Breast epithelium (tissue), 3 donors: ENCODE results near the gene BABAM2.

Experiments
- POLR2A ChIP-seq: fragments of 450-650 bp; IDR thresholded peaks from one replicate; pipeline ENCODE4 v1.6.1; 2016; ENCODE audit warnings: antibody characterized with exemption, mild to moderate bottlenecking, moderate library complexity
- POLR2AphosphoS5 ChIP-seq, 3 donors: sonication (generic); formaldehyde crosslinking; IDR thresholded peaks; one replicate each; pipeline ENCODE4 v1.6.1; 2017; ENCODE audit warnings: antibody characterized with exemption in 3 of 3
- TF ChIP-seq, protein P1 (sequence below), 3 donors: fragments of 450-650 bp; IDR thresholded peaks; one replicate each; pipeline ENCODE4 v1.5.1; 2016 to 2017; ENCODE audit warnings: antibody characterized with exemption in 3 of 3, mild to moderate bottlenecking in 3 of 3, moderate library complexity in 3 of 3

DNA sequence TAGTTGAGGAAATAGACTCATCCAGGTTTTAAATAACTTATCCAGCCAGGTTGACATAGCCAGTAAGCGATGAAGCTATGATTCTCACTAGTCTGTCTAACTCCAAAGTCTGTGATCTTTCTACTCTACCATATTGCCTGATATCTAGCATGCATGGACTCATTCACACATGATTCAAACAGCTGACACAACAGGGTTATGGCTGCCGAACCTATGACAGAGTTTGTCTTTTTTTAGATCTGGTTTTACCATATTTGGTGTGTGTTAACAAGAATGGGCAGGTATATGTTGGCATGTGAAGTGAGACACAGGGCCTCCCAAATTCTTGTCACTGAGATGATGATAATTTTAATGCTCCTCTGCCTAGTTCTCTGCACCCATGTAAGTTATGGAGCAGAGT is 210.6 kb downstream of the BABAM2 start:
- no peak for TF ChIP-seq POLR2AphosphoS5 (IDR thresholded peaks at IDR 0.05)
- TF ChIP-seq, protein P1, sequence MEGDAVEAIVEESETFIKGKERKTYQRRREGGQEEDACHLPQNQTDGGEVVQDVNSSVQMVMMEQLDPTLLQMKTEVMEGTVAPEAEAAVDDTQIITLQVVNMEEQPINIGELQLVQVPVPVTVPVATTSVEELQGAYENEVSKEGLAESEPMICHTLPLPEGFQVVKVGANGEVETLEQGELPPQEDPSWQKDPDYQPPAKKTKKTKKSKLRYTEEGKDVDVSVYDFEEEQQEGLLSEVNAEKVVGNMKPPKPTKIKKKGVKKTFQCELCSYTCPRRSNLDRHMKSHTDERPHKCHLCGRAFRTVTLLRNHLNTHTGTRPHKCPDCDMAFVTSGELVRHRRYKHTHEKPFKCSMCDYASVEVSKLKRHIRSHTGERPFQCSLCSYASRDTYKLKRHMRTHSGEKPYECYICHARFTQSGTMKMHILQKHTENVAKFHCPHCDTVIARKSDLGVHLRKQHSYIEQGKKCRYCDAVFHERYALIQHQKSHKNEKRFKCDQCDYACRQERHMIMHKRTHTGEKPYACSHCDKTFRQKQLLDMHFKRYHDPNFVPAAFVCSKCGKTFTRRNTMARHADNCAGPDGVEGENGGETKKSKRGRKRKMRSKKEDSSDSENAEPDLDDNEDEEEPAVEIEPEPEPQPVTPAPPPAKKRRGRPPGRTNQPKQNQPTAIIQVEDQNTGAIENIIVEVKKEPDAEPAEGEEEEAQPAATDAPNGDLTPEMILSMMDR (IDR thresholded peaks at IDR 0.05) = no peak
- TF ChIP-seq POLR2A = no peak
